ENCODE measurements around the gene NAV2.

The NAV2 gene

GRCh38 chr11:20048246-20048645, 335.6 kb downstream of the NAV2 start:
- DNase-seq: no peak

GRCh38 chr11:20048707-20049106, 336.1 kb downstream of the NAV2 start:
- DNase-seq: no peak

DNA sequence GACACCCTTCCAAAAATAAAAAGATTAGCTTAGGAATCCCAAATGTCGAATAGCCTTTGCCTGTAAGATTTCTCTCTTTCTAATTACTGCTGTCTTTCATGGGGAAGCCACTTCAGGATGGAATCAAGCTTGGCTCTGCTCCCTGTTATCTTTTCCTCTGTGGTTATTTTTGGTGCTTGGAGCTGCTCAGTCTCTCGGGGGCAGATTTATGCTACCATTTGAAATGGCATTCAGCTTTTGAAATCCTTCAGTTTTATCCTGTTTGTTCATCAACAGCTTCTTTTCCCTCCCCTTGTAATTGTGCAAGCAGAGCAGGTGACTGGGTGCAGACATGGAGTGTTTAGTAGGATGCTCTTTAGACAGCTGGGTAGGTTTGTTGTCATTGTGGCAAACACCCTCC, 336.6 kb downstream of the NAV2 start:
- DNase-seq: no peak

- no peak for DNase-seq
These were observed 337.4 kb downstream of the NAV2 start for GRCh38 chr11:20050048-20050447.

DNA sequence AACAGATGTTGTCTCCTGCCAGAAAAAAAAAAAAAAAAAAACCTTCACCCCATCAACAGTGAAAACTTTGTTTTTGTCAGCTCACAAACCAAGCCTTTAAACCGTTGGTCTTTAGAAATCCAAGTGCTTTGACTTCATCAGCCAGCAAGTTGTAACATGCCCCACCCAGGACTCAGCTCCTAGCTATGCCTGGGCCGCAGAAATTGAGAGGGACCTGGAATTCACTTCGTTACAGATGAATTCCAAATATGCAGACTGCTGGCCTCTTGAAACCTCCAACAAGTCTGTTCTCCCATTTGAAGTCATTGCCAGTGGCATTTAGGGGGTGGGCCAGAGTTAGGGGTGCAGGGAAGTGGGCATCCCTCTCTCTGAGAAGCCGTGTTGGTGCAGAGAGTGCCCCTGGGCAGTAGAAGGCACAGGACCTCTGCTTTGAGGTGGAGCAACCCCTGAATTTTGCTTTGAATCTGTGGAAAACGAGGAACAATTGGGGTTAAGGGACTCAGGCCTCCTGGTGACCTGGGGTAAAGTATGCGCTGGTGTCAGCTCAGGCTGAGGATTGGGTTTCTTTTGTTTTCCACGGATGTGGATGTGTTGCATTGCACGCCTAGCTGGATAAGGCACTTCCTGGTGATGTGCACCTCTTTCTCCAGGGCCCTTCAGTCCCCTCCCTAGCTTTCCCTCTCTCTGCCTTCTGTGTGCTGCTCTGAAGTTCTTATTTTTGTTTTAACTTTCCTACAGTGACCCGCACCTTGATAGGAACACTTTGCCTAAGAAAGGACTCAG, 338.1 kb downstream of the NAV2 start:
- DNase-seq: peak; percentile 58

DNA sequence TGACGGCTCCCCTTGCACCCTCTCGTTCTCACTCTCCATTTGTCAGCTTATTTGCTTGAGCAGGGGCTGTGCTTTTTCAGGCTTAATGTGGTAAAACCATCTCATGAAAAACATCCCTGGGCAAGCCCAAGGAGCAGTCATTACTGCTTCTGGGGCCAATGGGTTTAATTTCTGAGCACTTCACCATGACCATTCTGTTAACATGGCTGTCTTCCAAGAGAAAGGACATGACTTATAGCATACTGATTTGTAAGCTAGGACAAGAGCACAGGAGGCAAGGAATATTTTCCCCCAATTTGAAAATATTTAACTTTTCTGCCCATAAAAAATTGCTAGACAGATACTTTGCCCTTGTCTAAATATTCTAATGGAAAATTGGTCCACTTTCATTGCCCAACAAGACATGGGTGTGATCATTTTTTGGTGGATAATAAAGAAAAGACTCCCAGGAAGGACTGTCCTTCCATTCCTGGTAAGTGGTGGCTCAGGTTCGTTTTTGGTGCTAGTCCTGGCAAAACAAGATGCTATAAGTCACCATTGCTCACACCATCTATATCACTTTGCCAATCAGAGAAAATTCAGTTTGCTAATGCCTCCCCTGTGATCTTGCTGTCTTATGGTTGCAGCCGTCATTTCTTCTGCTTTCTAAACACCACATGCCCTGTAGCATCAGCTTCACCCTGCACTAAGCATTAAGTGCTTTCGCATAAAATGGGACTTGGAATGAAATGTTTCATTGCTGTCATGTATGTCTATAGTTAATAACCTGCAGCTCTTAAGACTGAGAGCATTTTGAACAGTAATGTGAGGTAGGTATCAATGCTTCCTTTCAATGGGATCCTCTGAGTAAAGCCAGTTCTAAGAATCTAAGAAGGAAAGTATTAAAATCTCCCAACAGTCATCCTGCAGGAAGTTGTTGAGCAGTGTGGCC, 339.1 kb downstream of the NAV2 start:
- no peak for DNase-seq

GRCh38 chr11:20053572-20053971, 340.9 kb downstream of the NAV2 start:
- no peak for DNase-seq

DNA sequence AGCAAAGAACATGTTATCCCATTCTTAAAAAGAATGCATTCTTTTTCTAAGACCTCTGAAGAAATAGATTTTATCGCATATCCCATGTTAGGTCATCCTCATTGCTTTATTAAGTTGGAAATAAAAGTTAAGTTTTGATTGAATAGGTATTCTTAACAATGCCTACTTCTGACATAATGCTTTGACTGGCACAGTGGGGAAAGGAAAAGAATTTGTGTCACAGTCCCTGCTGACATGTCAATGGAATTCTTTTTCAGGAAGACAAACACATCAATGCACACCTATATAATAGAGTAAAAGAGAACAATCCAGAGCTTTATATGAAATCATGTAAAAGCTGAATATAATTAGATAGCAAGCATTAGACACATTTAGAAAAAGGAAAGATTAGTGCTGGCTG, 341.9 kb downstream of the NAV2 start:
- DNase-seq: no peak

- no peak for DNase-seq
These were observed 342.7 kb downstream of the NAV2 start for GRCh38 chr11:20055312-20055711.

- no peak for DNase-seq
These were observed 343.7 kb downstream of the NAV2 start for GRCh38 chr11:20056109-20056949.

DNA sequence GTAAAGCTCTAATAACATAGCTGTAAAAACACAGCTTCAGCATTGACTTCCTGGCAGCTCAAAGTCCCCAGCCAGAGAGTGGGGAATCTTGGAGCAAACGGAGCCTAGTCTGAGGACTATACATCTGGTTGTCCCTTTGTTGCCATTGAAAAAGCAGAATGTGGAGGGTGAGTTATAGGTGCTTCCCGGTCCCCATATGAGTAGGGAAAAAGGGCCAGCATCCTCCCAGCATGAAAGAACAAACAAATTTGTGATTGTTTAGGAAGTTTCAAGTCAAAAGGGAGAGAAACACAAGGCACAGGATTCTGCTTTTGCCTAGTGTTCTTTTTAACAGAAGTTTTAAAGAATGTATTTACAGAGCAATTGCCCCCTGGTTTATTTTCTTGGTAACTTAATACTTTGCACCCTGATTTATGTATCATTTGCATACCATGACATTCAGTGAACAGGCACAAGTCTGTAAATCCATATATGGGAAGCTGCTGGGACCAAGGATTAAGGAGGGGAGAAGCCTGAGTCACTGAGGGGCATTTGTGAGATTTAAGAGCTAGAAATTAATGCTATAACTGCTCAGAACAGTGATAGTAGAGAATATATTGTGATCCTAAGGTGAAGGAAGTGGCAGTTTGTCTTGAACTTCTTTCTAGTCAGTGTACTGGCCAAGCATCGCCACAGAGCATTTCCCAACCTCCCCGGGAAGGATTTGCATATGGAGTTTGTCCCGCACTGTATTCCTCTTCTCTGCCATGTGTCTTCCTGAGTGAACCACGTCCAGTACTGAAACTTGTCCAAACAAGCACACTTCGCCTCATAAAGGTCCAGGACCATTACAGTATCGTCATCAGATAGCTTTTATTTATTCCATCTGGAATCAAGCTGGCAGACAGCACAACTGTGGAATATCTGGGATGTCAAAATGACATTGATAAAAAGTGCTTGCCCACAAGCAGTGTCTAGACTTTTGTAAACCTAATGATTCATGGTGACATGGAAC, 344.6 kb downstream of the NAV2 start:
- peak; percentile 77 for DNase-seq

DNA sequence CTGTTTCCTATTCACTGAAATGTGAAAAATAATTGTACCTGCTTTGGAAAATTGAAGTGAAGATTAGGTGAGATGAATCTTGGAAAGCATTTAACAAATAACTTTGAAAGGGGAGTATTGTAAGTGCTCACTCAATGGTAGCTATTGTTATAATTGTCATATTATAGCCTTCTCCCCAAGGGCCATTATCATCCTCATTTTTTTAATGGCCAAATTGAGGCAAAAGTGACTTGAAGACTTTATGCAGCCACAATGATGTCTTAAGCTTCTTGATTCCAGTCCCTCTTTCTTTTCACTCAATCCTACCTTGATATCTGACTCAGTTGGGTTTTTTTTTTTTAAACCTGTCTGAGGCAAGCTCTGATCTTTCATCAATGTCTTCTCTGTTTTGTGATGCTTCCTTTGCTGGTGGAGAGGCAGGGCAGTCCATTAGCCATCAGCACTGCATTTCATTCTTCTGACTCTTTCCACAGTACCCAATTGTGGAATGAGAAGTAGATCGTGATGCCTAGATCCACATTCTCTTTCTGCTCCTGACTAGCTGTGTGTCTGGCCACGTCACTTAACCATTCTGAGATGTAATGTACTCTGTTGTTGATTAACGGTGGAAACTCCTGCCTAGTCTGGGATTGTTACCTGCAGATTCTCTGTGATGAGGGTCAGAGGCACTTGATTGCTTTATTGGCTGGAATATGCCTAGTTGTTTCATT, 346.3 kb downstream of the NAV2 start:
- DNase-seq: no peak

DNA sequence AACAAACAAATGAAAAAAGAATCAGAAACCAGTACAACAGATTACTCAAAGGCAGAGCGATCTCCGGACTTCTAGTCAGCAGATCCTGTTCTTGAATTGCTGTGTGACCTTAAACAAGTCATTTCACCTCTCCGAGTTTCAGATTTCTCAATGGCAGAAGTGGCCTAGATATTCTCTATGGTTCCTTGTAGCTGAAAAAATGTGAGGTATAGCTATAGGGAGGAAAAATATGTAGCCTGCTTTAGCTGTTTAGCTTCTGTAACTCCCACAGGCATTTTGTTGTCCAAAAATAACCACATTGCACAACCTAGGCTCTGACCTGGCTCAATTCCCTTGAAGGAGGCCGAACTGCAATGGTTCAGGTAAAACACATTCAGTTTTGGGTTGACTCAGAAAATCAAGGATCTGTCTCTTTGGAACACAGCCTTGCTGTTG, 347.0 kb downstream of the NAV2 start:
- no peak for DNase-seq

DNA sequence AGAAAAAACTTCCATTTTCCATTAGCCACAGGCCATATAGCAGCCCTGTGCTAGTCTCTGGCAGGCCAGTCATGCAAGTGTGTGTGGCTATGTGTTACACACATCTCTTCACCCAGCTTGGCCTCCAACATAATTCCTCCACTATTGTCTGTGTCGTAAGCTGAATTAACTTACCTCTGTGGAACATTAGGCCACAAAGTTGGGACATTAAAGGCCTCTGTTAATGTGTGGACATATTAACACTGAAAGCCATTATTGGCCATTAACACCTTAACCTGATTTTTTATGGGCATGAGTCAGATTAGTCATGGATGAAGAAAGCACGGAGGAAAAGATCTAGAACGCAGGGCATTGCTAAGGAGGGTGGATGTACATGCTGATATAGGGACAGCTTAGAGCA, 347.5 kb downstream of the NAV2 start:
- no peak for DNase-seq

- DNase-seq: no peak
These were observed 348.1 kb downstream of the NAV2 start for GRCh38 chr11:20060647-20061205.

DNA sequence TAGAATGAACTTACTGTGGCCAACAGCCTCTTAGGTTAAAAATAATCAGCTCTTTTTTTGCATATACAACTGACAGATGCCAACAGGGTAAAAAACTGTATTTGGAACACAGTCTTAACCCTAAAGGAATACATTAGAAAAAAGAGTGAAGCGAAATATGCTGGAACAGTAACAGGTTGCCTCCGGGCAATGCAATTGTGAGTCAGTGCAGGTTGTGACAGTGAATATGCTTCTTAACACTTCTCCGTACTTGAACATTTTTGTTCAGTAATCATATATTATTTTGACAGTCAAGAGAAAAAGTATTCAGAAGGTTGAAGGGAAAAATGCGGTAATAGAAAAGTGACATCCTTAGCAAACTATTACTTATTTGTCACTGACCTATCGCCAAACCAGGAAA, 349.1 kb downstream of the NAV2 start:
- DNase-seq: no peak

DNA sequence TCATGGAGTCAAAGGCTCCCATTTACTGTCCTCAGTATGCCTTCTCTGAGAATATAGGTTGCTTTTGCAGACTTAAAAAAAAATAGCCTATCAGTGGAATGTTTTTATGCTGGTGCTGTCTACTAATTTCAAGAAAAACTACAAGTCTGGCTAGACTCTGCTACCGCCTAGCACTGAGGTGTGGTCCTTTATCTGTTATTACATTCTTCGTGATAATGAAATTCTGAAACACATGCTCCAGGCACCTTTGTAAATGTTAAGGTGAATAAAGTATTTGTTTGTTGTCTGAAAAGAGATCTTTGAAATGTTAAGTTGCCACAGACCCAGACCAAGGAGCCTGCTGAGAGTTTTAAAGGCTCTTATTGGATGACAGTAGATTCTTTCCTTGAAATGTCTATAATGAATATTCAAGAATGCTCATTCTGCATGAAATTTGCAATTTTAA, 352.3 kb downstream of the NAV2 start:
- DNase-seq: no peak

GRCh38 chr11:20065406-20065805, 352.8 kb downstream of the NAV2 start:
- no peak for DNase-seq

DNA sequence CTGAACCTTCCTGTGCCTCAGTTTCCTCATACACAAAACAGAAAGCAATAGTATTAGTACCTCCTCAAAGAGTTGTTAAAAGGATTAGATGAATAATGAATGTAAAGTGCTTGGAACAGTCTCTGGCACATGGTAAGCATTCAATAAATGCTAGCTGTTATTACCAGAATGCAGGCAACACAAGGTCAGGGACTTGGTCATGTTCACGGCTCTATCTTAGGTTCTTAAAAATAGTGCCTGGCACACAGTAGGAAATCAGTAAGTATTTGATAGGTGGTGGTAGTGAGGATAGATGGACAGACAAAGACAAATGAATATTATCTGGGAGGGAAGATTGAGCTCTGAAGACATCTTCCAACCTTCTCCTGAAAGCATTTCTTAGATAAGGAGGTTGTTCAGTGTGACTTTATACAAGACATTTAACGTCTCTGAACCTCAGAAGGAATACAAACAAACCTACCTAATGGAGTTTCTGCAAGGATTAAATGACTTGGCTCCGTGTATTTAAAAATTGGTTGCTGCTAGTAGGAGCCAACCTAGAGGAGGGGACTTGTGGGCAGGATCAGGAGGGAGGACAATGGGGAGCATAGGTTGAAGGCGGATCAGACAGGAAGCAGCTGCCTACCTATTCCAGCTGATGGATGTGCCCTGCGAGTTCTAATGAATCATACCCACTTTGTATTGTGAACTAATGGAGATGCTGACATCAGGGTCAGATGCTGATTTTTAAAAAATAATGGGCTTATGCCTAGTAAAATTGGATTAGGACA, 353.6 kb downstream of the NAV2 start:
- DNase-seq: no peak

DNA sequence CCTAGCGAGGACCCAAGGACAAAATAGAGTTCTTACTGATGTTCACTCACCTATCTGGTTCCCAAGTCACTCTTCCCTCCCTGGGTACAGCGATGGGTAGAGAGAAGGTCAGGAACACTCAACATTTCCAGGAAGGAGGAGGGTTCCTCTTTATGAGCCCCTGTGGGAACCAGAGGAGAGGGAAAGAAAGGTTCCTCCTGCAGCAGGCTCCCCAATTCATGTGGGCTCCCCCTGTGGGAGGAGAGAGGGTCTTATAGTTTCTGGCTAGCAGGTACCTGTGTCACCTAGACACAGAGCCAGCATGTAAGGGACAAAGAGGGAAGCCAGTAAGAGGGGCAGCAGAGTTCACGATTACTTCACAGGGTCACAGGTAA, 354.1 kb downstream of the NAV2 start:
- no peak for DNase-seq

Data from fibroblast of skin of scalp (primary cell).